Smooth muscle cell (in vitro differentiated cells): ENCODE data around the gene DNAJC6. TPM values are rescaled to one million over a fixed set of nuclear protein-coding genes. Genes with fewer than 3 reads are reported as not detected.

Experiments used
- DNase-seq: peaks from one replicate; lab custom pipeline; 2025; ENCODE audit not compliant: unreplicated experiment; lab: John Stamatoyannopoulos, UW
- H2AFZ ChIP-seq: fragments of 200-600 bp; sonication (generic); 2 replicates; pipeline ENCODE4 v1.6.0; 2016; ENCODE audit warnings: antibody characterized with exemption, low read depth, mild to moderate bottlenecking
- H3F3A ChIP-seq: fragments of 200-600 bp; sonication (generic); 2 replicates; pipeline ENCODE4 v1.6.0; 2017; ENCODE audit warnings: antibody characterized with exemption, low read depth
- H3K27ac ChIP-seq: fragments of 200-600 bp; sonication (generic); 2 replicates; pipeline ENCODE4 v1.5.1; 2016; ENCODE audit warnings: low read depth, mild to moderate bottlenecking
- H3K27me3 ChIP-seq: fragments of 200-600 bp; sonication (generic); 2 replicates; pipeline ENCODE4 v1.6.1; 2016; ENCODE audit warnings: low read depth, mild to moderate bottlenecking
- H3K36me3 ChIP-seq: fragments of 200-600 bp; sonication (generic); 2 replicates; pipeline ENCODE4 v1.5.1; 2016; ENCODE audit warnings: low read depth
- H3K4me1 ChIP-seq: fragments of 200-600 bp; sonication (generic); 2 replicates; pipeline ENCODE4 v1.5.1; 2016; ENCODE audit warnings: low read depth
- H3K4me2 ChIP-seq: fragments of 200-600 bp; sonication (generic); 2 replicates; pipeline ENCODE4 v1.6.0; 2016; ENCODE audit warnings: mild to moderate bottlenecking
- H3K4me3 ChIP-seq: fragments of 200-600 bp; sonication (generic); 2 replicates; pipeline ENCODE4 v1.5.1; 2016; ENCODE audit warnings: mild to moderate bottlenecking
- H3K79me2 ChIP-seq: fragments of 200-600 bp; sonication (generic); 2 replicates; pipeline ENCODE4 v1.6.0; 2016; ENCODE audit warnings: low read depth, mild to moderate bottlenecking
- H3K9ac ChIP-seq: fragments of 200-600 bp; sonication (generic); 2 replicates; pipeline ENCODE4 v1.6.0; 2016; ENCODE audit warnings: low read depth
- H3K9me3 ChIP-seq: fragments of 200-600 bp; sonication (generic); replicated peaks from 2 replicates; pipeline ENCODE4 v1.5.1; 2016; ENCODE audit warnings: low read depth
- H4K20me1 ChIP-seq: fragments of 200-600 bp; sonication (generic); 2 replicates; pipeline ENCODE4 v1.6.0; 2016; ENCODE audit warnings: low read depth
- WGBS: methylation state at CpG from one replicate; pipeline ENCODE4 v1.1.7; 2016; ENCODE audit warnings: low lambda C conversion rate; 5-methylcytosine and 5-hydroxymethylcytosine counted together
- polyA plus RNA-seq: library from polyadenylated mRNA; unstranded; fragments of >200 nt; fragmentation: Nextera tagmentation; extraction: Ambion mirVana; gene quantifications from 2 replicates; pipeline ENCODE4 v1.2.1, GENCODE V29; 2016
- total RNA-seq: library from RNA; depleted of rRNA; stranded (reverse); fragments of >200 nt; gene quantifications from 2 replicates; pipeline ENCODE4 v1.2.3, GENCODE V29; 2014
- TF ChIP-seq, protein P1 (sequence below): fragments of 200-600 bp; sonication (generic); IDR thresholded peaks from 2 replicates; pipeline ENCODE4 v1.5.1; 2017; ENCODE audit warnings: borderline replicate concordance, mild to moderate bottlenecking, antibody characterized with exemption; ENCODE audit not compliant: insufficient read depth, poor library complexity, severe bottlenecking

DNAJC6 gene
- total and polyA plus RNA-seq, 2 experiments from 2014 or later = 0.70 to 7.8 TPM

DNA sequence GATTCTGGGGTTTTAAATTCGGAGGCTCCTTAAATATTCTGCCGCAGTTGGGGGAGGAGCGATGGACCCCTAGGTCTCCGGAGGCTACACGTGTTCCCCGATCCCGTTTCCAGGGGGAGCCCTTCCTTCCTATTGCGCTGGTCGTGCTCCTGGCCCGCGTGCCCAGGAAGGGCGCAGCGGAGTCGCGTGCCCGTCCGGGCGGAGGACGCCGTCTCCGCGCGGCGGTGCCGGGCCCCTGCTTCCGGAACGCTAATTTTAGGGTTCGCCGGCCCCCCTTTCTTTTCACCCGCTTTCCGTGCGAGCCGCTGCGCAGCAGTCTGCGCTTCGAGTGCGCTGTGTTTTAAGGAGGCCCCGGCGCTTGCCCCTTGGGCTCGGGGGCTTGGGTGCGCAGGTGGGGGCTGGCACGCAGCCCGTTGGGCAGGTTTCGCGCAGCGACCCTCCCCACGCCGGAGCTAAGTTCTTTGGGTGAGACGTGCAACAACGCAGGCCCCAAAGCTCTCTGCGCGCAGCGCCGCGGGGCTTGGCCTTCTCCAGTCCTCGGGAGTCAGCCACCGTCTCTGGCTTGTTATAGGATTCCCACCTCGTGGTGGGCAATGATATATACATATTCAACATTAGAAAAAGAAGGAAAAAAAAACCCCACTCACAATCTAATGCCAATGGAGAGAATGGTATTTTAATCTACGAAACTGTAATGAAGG lies 43.5 kb upstream of the DNAJC6 start:
- Histone ChIP-seq H3F3A (peaks cover 4% of the 10 kb centered on the region), H3K9ac (peak overlapping the region; percentile 16), H2AFZ (peak overlapping the region; percentile 89), H3K27me3 (no peaks in the 10 kb centered on the region), H3K27ac (no peak overlapping the region), H4K20me1 (no peaks in the 10 kb centered on the region), H3K4me1 (peaks cover 7% of the 10 kb centered on the region), H3K4me2 (peak overlapping the region; percentile 97), H3K9me3 (no peaks in the 10 kb centered on the region), H3K36me3 (no peaks in the 10 kb centered on the region), H3K79me2 (no peaks in the 10 kb centered on the region), H3K4me3 (peak overlapping the region; percentile 60)
- WGBS = 2% methylated on average over 58 of the region's 59 CpGs
- TF ChIP-seq, protein P1, sequence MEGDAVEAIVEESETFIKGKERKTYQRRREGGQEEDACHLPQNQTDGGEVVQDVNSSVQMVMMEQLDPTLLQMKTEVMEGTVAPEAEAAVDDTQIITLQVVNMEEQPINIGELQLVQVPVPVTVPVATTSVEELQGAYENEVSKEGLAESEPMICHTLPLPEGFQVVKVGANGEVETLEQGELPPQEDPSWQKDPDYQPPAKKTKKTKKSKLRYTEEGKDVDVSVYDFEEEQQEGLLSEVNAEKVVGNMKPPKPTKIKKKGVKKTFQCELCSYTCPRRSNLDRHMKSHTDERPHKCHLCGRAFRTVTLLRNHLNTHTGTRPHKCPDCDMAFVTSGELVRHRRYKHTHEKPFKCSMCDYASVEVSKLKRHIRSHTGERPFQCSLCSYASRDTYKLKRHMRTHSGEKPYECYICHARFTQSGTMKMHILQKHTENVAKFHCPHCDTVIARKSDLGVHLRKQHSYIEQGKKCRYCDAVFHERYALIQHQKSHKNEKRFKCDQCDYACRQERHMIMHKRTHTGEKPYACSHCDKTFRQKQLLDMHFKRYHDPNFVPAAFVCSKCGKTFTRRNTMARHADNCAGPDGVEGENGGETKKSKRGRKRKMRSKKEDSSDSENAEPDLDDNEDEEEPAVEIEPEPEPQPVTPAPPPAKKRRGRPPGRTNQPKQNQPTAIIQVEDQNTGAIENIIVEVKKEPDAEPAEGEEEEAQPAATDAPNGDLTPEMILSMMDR = peak; percentile 13
- no peak for DNase-seq

DNA sequence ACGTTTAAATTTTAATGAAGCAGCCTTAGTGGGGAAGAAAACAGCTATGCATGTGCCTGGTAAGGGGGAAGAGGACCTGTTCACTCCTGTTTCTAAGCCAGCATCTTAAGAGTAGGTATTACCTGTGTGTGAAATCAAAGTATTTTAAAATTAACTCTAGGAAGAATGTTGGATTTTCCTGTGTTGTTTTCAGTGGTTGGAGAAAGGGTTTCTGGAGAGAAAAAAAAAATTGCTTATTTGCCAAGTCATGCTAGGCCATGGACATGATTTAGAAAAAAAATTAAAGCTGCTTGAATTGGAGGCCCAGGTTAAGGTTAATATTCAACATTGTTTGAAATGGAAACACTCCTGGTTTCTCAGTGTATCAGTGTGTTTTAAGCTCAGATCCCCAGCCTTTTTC lies 42.9 kb upstream of the DNAJC6 start:
- TF ChIP-seq, protein P1 = no peak
- H3F3A ChIP-seq = no peaks in the 10 kb centered on the region
- no peaks in the 10 kb centered on the region for H4K20me1 ChIP-seq
- H3K4me2 ChIP-seq = peak overlapping the region; percentile 97
- H3K27me3 ChIP-seq = no peaks in the 10 kb centered on the region
- H3K36me3 ChIP-seq = no peaks in the 10 kb centered on the region
- peak overlapping the region; percentile 60 for H3K4me3 ChIP-seq
- no peaks in the 10 kb centered on the region for H3K79me2 ChIP-seq
- no peak overlapping the region for H3K9ac ChIP-seq
- no peaks in the 10 kb centered on the region for H3K9me3 ChIP-seq
- no peak overlapping the region for H3K27ac ChIP-seq
- H2AFZ ChIP-seq = peak overlapping the region; percentile 89
- H3K4me1 ChIP-seq = peaks cover 7% of the 10 kb centered on the region
- DNase-seq = no peak
- 7% methylated on average over 1 of the region's 1 CpG for WGBS

DNA sequence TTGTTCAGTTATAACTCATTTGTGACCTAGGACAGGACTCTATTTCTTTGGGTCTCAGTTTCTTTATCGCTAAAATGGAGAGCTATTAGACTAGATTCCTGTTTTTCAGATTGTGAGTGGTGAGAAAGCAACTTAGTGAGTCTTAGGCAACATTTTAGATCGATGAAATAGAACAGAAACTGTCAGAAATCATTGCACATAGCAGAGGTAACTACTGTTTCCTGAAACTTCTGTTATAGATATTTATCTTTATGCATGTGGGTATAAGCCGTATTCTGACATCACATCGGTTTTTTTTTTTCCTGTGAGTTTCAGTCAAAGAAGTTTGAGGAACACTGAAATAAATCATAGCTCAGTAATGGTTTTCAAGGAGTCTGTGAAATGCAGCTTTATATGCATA lies 42.1 kb upstream of the DNAJC6 start:
- Histone ChIP-seq H3K27me3 (no peaks in the 10 kb centered on the region), H3K27ac (no peak overlapping the region), H3F3A (no peaks in the 10 kb centered on the region), H4K20me1 (no peaks in the 10 kb centered on the region), H3K4me3 (no peak overlapping the region), H3K79me2 (no peaks in the 10 kb centered on the region), H3K9me3 (no peaks in the 10 kb centered on the region), H3K9ac (no peak overlapping the region), H3K36me3 (no peaks in the 10 kb centered on the region), H3K4me2 (no peak overlapping the region), H3K4me1 (peaks cover 7% of the 10 kb centered on the region), H2AFZ (no peak overlapping the region)
- WGBS = 86% methylated on average over 4 of the region's 4 CpGs
- TF ChIP-seq, protein P1 = no peak
- no peak for DNase-seq

DNA sequence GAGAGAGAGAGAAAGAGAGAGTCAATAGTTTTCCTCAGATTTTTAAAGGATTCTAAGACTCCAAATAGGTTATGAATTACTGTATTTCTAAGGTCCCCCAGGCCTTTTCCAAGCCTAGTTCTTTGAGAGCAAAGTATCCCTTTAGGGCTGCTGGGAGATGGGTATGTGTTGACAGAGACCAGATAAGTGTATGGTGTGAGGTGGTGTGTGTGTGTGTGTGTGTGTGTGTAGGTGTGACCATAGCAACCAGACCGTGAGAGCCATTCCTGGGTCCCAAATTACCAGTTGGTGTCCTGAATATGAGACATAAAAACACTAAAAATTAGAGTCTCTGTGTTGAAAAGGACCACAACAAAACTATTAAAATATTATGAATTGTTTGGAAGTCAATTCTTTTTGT lies 41.7 kb upstream of the DNAJC6 start:
- Histone ChIP-seq H3K4me2 (no peak overlapping the region), H4K20me1 (no peaks in the 10 kb centered on the region)
- TF ChIP-seq, protein P1 = no peak

More for the DNA sequence above, 41.7 kb upstream of the DNAJC6 start:
- Histone ChIP-seq H3K27ac (no peak overlapping the region), H3F3A (no peaks in the 10 kb centered on the region), H2AFZ (no peak overlapping the region), H3K27me3 (no peaks in the 10 kb centered on the region), H3K4me3 (no peak overlapping the region), H3K36me3 (no peaks in the 10 kb centered on the region), H3K9ac (no peak overlapping the region), H3K9me3 (no peaks in the 10 kb centered on the region), H3K4me1 (peaks cover 7% of the 10 kb centered on the region), H3K79me2 (no peaks in the 10 kb centered on the region)
- no peak for DNase-seq
- WGBS = 29% methylated on average over 1 of the region's 1 CpG
